Transverse colon (tissue), 4 donors: Measurements from ENCODE around the gene DTYMK. TPM values are rescaled to one million over a fixed set of nuclear protein-coding genes. Genes with fewer than 3 reads are reported as not detected.

Source experiments
- DNase-seq: peaks from one replicate; pipeline ENCODE4 v3.0.0-alpha.2; 2019
- H3K27ac ChIP-seq, 4 donors: fragments of 200-600 bp; sonication (generic); 2 replicates each; pipeline ENCODE4 v1.5.1; 2016 to 2018; ENCODE audit warnings: inconsistent platforms in 4 of 4
- H3K27me3 ChIP-seq: fragments of 200-600 bp; sonication (generic); 2 replicates; pipeline ENCODE4 v1.5.1; 2017; ENCODE audit warnings: inconsistent platforms
- H3K36me3 ChIP-seq, 4 donors: fragments of 200-600 bp; sonication (generic); 2 replicates each; pipeline ENCODE4 v1.5.1; 2017 to 2019; ENCODE audit warnings: inconsistent platforms in 4 of 4
- H3K4me1 ChIP-seq, 4 donors: fragments of 200-600 bp; sonication (generic); 2 replicates each; pipeline ENCODE4 v1.5.1; 2017 to 2020; ENCODE audit warnings: inconsistent platforms in 4 of 4
- H3K4me3 ChIP-seq, 4 donors: fragments of 200-600 bp; sonication (generic); 1 replicate in 1 of 4; 2 replicates in 3 of 4; pipeline versions ENCODE4 v1.5.1 to v1.6.1; 2017 to 2019; ENCODE audit warnings: inconsistent platforms in 4 of 4
- H3K9me3 ChIP-seq, 2 donors: fragments of 200-600 bp; sonication (generic); 2 replicates each; pipeline ENCODE4 v1.5.1; 2017 to 2019; ENCODE audit warnings: inconsistent platforms in 2 of 2
- CTCF ChIP-seq, 5 experiments: fragments of 200-600 bp in 3 of 5; fragments of 450-650 bp in 2 of 5; sonication (generic) in 3 of 5; IDR thresholded peaks; 1 replicate in 2 of 5; 2 replicates in 3 of 5; pipeline ENCODE4 v1.5.1; 2016 to 2017; ENCODE audit warnings: antibody characterized with exemption in 5 of 5, inconsistent platforms in 3 of 5, mild to moderate bottlenecking in 2 of 5, moderate library complexity in 1 of 5
- EP300 ChIP-seq: sonication (generic); formaldehyde crosslinking; IDR thresholded peaks from one replicate; pipeline ENCODE4 v1.6.1; 2017; ENCODE audit warnings: antibody characterized with exemption, low read depth
- POLR2A ChIP-seq: fragments of 450-650 bp; IDR thresholded peaks from one replicate; pipeline ENCODE4 v1.6.1; 2016; ENCODE audit warnings: antibody characterized with exemption, mild to moderate bottlenecking, moderate library complexity
- POLR2AphosphoS5 ChIP-seq, 3 donors: sonication (generic); formaldehyde crosslinking; IDR thresholded peaks; one replicate each; pipeline ENCODE4 v1.6.1; 2016; ENCODE audit warnings: antibody characterized with exemption in 3 of 3
- WGBS, 2 donors: methylation state at CpG; one replicate each; pipeline ENCODE4 v1.1.5; 2018; ENCODE audit warnings: low coverage in 1 of 2; 5-methylcytosine and 5-hydroxymethylcytosine counted together
- in situ Hi-C, 4 donors: fragments of 200-750 bp; cut with MboI; loops; one replicate each; pipeline versions ENCODE4 v1.15.0 to v1.15.1; 2017; ENCODE audit warnings: low sequenced_read_pairs in 3 of 4, low pct_ligation_motif_present in 1 of 4, low pct_unique_long_range_greater_than_20kb in 1 of 4
- intact Hi-C: fragments of 100-400 bp; cut with DNase I; formaldehyde crosslinking; loops from one replicate; pipeline ENCODE4 v1.15.1; 2023; ENCODE audit warnings: low total_unique reads
- total RNA-seq, 4 donors: library from RNA; depleted of rRNA; stranded (reverse); fragments of >200 nt; gene quantifications; one replicate each; pipeline ENCODE4 v1.1.0, GENCODE V29; 2016

The DTYMK gene
- total RNA-seq, 4 donors from 2014 or later: 3.4 to 27.9 (median 11.4) TPM

- H3K27me3 ChIP-seq: no peaks in the 10 kb centered on the region
- DNase-seq: no peak
- H3K4me1 ChIP-seq: peaks cover 0 to 4% (median 0%) of the 10 kb centered on the region in 4 donors
- H3K4me3 ChIP-seq: no peak overlapping the region
- intact Hi-C loops (no loop called here), in situ Hi-C loops (no loop called here)
- peaks cover 0 to 6% (median 0%) of the 10 kb centered on the region in 4 donors for H3K36me3 ChIP-seq
- 89% methylated on average over 17 of the region's 17 CpGs; no CpG with 5 or more reads in 1 of the 2 donors for WGBS, 2 donors
- TF ChIP-seq POLR2A: no peak
- no peak for TF ChIP-seq EP300
- no peak for TF ChIP-seq POLR2AphosphoS5 (IDR thresholded peaks at IDR 0.05)
- no peak for TF ChIP-seq CTCF (IDR thresholded peaks at IDR 0.05)
- no peak overlapping the region for H3K27ac ChIP-seq
- no peaks in the 10 kb centered on the region for H3K9me3 ChIP-seq
These were observed 10.7 kb downstream of the DTYMK start for GRCh38 chr2:241675885-241676284.

DNA sequence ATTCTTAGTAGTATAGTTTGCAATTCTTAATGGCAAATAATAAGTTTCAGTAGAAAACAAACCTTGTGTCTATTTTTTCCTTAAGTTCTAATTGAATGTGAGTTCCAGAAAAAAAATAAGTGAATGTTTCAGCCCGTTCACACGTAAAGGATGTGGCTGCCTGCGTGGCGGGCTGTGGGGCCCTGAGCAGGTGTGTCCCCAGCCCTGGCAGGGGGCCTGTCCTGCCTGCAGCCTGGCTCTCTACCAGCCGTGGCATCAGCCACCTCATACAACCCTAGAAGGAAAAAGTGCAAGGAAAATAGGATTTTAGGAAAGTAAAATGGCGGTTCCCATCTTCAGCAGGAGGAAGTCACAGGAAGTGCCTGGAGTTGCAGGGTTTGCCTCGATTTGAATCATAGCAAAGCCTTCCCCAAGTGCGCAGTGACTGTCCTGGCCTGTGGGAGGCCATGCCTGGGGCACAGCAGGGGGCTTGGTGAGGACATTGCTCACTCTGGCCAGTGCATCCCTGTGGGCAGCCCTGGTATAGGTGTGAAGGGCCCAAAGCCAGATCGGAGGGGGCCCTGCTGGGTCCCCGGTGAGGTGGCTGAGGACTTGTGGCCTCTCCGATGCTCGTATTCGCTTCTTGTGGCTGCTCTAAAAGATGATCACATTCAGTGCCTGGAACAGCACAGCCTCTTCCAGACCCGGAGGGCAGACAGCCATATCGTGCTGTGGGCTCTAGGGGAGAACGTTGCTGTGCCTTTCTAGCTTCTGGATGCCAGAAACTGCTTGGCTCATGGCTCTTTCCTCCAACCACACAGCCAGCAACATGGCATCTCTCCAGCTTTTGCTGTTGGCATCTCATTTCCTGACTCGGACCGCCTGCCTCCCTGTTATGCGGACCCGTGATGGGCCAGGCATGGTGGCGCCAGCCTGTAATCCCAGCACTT, 12.6 kb downstream of the DTYMK start:
- H3K4me3 ChIP-seq: no peak overlapping the region
- no peaks in the 10 kb centered on the region for H3K9me3 ChIP-seq
- peaks cover 0 to 6% (median 0%) of the 10 kb centered on the region in 4 donors for H3K36me3 ChIP-seq
- TF ChIP-seq EP300 (no peak), CTCF (IDR thresholded peaks at IDR 0.05) (no peak), POLR2AphosphoS5 (IDR thresholded peaks at IDR 0.05) (no peak), POLR2A (no peak)
- H3K27ac ChIP-seq: no peak overlapping the region
- in situ Hi-C loops (no loop called here), intact Hi-C loops (no loop called here)
- 75 to 84% methylated on average over 2 to 21 of the region's 21 CpGs for WGBS, 2 donors
- H3K27me3 ChIP-seq: no peaks in the 10 kb centered on the region
- DNase-seq: no peak
- no peaks in the 10 kb centered on the region for H3K4me1 ChIP-seq

GRCh38 chr2:241673189-241673663, 13.4 kb downstream of the DTYMK start:
- H3K36me3 ChIP-seq: peaks cover 0 to 10% (median under 1%) of the 10 kb centered on the region in 4 donors
- 74 to 94% methylated on average over 4 to 18 of the region's 18 CpGs for WGBS, 2 donors
- intact Hi-C loops: no loop called here

More at GRCh38 chr2:241673189-241673663, 13.4 kb downstream of the DTYMK start:
- Histone ChIP-seq H3K4me3 (no peak overlapping the region), H3K4me1 (no peaks in the 10 kb centered on the region), H3K27me3 (no peaks in the 10 kb centered on the region), H3K27ac (no peak overlapping the region), H3K9me3 (no peaks in the 10 kb centered on the region)
- TF ChIP-seq POLR2A (no peak), POLR2AphosphoS5 (IDR thresholded peaks at IDR 0.05) (no peak), CTCF (IDR thresholded peaks at IDR 0.05) (no peak), EP300 (no peak)
- DNase-seq: no peak
- in situ Hi-C loops: no loop called here
